K562 (cell line): ENCODE results near the gene HTR3E. TPM values are rescaled to one million over a fixed set of nuclear protein-coding genes. Genes with fewer than 3 reads are reported as not detected.

Experiments
- ARHGAP35 ChIP-seq: fragments of 450-650 bp; IDR thresholded peaks from 2 replicates; pipeline ENCODE4 v1.6.1; 2018; ENCODE audit not compliant: partially characterized antibody
- ARID4B ChIP-seq: sonication (generic); formaldehyde crosslinking; IDR thresholded peaks from 2 replicates; pipeline ENCODE4 v1.8.0; 2022; ENCODE audit warnings: mild to moderate bottlenecking, missing genetic modification reagents
- ATF3 ChIP-seq, 2 experiments: fragments of 450-650 bp in 1 of 2; sonication (generic) in 1 of 2; formaldehyde crosslinking in 1 of 2; IDR thresholded peaks in 1 of 2; conservative IDR thresholded peaks in 1 of 2; 2 replicates each; pipeline versions ENCODE4 v1.6.1 to v1.8.1; 2016 to 2023; ENCODE audit warnings: mild to moderate bottlenecking in 2 of 2, moderate library complexity in 2 of 2, inconsistent platforms in 1 of 2, missing genetic modification reagents in 1 of 2
- BACH1 ChIP-seq: fragments of 200-800 bp; sonication (Bioruptor generic); IDR thresholded peaks from 2 replicates; pipeline ENCODE4 v1.6.1; 2016; ENCODE audit warnings: missing genetic modification characterization, missing compliant biosample characterization
- CTCFL ChIP-seq: IDR thresholded peaks from 2 replicates; pipeline ENCODE4 v1.6.1; 2011; ENCODE audit warnings: borderline replicate concordance, low read depth, mild to moderate bottlenecking, moderate library complexity, low read length; ENCODE audit not compliant: insufficient read depth, poor library complexity, severe bottlenecking
- HCFC1 ChIP-seq: IDR thresholded peaks from 2 replicates; pipeline ENCODE4 v1.6.1; 2012; ENCODE audit warnings: low read depth, low read length, improper control_type of control experiment
- KDM5B ChIP-seq: fragments of 200-600 bp; sonication (generic); IDR thresholded peaks from 2 replicates; pipeline ENCODE4 v1.6.1; 2012; ENCODE audit warnings: low read depth, mild to moderate bottlenecking, moderate library complexity, low read length, control low read depth, inconsistent platforms; ENCODE audit not compliant: insufficient replicate concordance
- MEF2D ChIP-seq: conservative IDR thresholded peaks from 2 replicates; pipeline ENCODE4 v1.6.1; 2016; ENCODE audit warnings: low read depth, missing genetic modification characterization, missing compliant biosample characterization
- MTF1 ChIP-seq: fragments of 250-450 bp; sonication (Bioruptor Pico); IDR thresholded peaks from 2 replicates; pipeline ENCODE4 v1.9.0; 2021; ENCODE audit warnings: moderate library complexity, mild to moderate bottlenecking, inconsistent platforms, borderline replicate concordance
- TARDBP ChIP-seq: fragments of 450-650 bp; IDR thresholded peaks from 2 replicates; pipeline ENCODE4 v1.6.1; 2016
- ZNF778 ChIP-seq: fragments of 450-650 bp; formaldehyde crosslinking; IDR thresholded peaks from 2 replicates; pipeline ENCODE4 v1.4.0; 2020; ENCODE audit warnings: mild to moderate bottlenecking, moderate library complexity
- polyA plus RNA-seq, 8 experiments: library from polyadenylated mRNA; depleted of rRNA in 4 of 8; stranded (reverse) in 5 of 8; unstranded in 3 of 8; fragments of >200 nt; fragmentation: Nextera tagmentation in 2 of 8; fragmentation: Illumina TruSeq in 1 of 8; extraction: Ambion mirVana in 2 of 8; extraction: Trizol in 1 of 8; gene quantifications; 2 replicates each; pipeline versions ENCODE4 v1.2.1 to v1.2.3, GENCODE V29; 2011 to 2014; ENCODE audit warnings: inconsistent platforms in 1 of 8, missing spikeins in 1 of 8
- total RNA-seq, 7 experiments: library from RNA; depleted of rRNA in 6 of 7; stranded (reverse); fragments of >200 nt in 6 of 7; fragmentation: Illumina TruSeq in 2 of 7; extraction: Trizol in 2 of 7; gene quantifications; 2 replicates each; pipeline versions ENCODE4 v1.2.1 to v1.2.3, GENCODE V29; 2011 to 2021; ENCODE audit warnings: low replicate concordance in 1 of 7
- TF ChIP-seq, protein P1 (sequence below): IDR thresholded peaks from 3 replicates; pipeline ENCODE4 v1.6.1; 2011; ENCODE audit warnings: borderline replicate concordance, mild to moderate bottlenecking, moderate library complexity; ENCODE audit not compliant: insufficient read length; ENCODE audit errors: extremely low read depth

HTR3E gene
- total and polyA plus RNA-seq, 9 of the 15 experiments (the other 6 are each of a cell fraction or from before 2014, with no cell fraction given), result not detected

DNA sequence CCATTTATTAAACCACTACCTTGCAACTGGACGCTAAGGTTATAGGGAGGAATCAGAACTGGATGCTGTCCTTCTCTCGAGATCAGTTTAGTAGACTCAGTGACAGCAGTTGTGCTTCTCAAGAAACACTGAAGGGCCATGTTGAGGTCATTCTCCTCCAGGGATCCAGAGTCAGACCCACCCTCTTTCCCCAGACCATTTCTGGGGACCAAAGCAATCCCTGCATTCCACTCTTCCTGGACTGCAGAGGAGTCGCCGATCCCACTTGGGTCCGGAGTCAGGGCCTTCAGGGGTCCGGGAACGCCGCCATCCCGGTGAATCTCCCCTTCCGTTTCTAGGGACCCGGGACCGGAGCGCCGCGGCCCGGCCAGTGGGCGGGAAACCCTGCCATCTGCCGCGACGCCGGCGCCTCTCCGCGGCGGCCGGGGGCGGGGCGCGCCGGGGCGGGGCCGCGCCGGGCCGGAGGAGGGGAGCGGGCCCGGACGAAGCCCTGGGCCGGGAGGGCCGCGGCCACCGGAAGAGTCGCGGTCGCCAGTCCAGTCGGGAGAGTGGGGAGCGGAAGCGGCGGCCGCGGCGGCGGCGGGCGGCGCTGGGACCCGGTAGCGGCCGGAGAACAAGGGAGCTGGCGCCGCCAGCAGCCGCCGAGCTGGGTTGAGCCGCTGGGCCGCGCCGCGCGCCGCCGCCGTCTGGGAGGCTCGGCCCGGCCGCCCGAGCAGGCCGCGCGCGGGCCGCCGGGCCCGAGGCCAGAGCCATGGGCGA is 58.2 kb downstream of the HTR3E start, which contains the start of gene DVL3 (continued):
- TF ChIP-seq ATF3 (IDR thresholded peaks at IDR 0.05) (0 out of 2 replicates have a peak, but pooled peaks have one; percentile 34), ATF3 (CRISPR knock-in tag; conservative IDR thresholded peaks at IDR 0.05) (no peak), MTF1 (CRISPR knock-in tag) (no peak), TARDBP (no peak), BACH1 (tag) (no peak), KDM5B (peak; percentile 67), MEF2D (tag) (no peak), HCFC1 (no peak; the same call in 1 of the 2 replicates), ZNF778 (no peak), CTCFL (no peak), ARHGAP35 (no peak), ARID4B (CRISPR knock-in tag) (no peak)
- TF ChIP-seq, protein P1, sequence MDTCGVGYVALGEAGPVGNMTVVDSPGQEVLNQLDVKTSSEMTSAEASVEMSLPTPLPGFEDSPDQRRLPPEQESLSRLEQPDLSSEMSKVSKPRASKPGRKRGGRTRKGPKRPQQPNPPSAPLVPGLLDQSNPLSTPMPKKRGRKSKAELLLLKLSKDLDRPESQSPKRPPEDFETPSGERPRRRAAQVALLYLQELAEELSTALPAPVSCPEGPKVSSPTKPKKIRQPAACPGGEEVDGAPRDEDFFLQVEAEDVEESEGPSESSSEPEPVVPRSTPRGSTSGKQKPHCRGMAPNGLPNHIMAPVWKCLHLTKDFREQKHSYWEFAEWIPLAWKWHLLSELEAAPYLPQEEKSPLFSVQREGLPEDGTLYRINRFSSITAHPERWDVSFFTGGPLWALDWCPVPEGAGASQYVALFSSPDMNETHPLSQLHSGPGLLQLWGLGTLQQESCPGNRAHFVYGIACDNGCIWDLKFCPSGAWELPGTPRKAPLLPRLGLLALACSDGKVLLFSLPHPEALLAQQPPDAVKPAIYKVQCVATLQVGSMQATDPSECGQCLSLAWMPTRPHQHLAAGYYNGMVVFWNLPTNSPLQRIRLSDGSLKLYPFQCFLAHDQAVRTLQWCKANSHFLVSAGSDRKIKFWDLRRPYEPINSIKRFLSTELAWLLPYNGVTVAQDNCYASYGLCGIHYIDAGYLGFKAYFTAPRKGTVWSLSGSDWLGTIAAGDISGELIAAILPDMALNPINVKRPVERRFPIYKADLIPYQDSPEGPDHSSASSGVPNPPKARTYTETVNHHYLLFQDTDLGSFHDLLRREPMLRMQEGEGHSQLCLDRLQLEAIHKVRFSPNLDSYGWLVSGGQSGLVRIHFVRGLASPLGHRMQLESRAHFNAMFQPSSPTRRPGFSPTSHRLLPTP, result no peak
